ENCODE data around the gene ZFPL1. TPM values are rescaled to one million over a fixed set of nuclear protein-coding genes. Genes with fewer than 3 reads are reported as not detected.

Gene ZFPL1
- total RNA-seq, 1 donor from 2014 or later, result 14.7 TPM

DNA sequence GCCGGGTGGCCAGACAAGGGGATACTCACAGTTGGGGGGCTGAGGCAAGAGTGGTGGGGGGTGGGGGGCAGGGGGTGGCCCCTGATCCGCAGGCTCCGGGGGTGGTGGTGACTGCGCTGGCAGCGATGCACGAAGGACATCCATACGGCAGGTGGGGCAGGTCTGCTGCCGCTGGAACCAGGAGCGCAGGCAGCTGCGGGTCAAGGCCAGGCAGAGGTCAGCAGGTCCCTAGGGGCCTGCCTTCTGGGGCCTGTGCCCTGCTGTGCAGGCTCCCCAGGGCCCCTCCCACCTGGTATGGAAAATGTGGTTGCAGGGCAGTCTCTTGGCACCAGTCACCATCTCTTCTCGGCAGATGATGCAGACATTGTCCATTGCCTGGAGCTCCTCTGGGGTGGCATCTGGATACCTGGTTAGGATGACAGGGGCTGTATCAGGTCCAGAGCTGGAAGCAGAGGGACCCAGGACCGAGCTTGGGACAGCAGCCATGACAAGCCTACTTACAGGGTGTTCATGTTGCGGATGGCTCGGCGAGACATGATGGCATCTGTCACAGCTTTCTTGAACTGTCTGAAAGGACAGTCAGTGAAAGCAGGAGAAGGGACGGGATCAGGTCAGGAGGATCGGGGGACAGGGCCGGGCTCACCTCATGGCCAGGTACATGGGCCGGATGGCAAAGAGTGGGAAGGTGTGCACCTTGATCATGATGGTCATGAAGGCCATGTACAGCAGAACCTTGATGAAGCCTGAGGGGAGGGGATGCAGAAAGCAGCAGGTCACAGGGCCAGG, 46.8 kb downstream of the ZFPL1 start:
- no peak for DNase-seq

GRCh38 chr11:65131417-65131776, 47.4 kb downstream of the ZFPL1 start:
- DNase-seq, result no peak

DNA sequence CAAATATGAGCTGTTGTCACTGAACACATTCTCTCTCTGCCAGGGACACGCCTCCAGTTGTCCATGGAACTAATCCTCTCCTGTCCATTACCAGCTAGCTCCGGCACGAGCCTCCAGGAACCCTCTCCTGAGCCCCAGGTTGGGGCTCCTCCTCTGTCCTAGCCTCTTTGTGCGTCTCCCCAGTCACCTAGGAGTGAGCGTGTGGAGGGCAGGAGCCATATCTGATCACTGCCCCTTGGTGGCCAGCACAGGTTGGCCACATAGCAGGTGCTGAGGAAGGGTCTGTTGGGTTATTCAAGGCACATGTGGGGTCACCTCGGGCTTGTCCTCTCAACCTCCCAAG, 47.8 kb downstream of the ZFPL1 start:
- DNase-seq, result no peak

DNA sequence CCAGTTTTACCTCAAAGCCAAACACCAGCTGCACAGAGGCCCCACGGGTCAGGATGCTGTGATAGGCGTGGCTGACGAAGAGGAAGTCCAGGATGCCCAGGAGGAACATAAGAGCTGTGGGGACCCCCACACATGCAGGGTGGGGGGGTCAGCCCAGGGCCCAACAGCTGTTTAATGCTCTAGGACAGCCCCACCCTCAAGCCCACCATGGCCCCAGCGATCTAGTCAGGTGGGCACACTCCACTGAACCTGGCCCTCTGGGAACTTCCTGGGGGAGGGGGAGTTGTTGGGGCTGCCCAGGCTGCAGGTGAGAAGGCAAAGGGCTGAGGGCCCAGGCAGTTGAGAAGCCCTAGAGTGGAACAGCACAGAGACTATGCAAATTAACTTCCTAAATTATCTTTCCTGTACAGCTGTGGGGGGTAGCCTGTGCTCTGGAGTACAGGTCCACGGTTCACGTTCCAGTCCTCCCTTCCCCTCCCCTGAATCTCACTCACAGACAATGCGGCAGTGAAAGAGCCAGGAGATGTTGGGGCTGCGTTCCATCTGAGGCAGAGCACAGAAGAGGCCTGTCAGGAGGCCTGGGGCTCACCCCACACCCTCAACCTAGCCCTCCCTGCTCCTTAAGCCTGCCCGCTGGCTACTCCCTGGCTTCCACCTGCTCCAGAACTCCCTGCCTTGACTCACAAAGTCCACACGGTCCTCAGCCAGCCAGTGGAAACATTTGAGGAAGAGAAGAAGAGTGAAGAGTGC, 48.4 kb downstream of the ZFPL1 start:
- no peak for DNase-seq

- no peak for DNase-seq
Observed at GRCh38 chr11:65132988-65133700, 49.1 kb downstream of the ZFPL1 start.

GRCh38 chr11:65133724-65134123, 49.7 kb downstream of the ZFPL1 start:
- DNase-seq, result no peak

DNA sequence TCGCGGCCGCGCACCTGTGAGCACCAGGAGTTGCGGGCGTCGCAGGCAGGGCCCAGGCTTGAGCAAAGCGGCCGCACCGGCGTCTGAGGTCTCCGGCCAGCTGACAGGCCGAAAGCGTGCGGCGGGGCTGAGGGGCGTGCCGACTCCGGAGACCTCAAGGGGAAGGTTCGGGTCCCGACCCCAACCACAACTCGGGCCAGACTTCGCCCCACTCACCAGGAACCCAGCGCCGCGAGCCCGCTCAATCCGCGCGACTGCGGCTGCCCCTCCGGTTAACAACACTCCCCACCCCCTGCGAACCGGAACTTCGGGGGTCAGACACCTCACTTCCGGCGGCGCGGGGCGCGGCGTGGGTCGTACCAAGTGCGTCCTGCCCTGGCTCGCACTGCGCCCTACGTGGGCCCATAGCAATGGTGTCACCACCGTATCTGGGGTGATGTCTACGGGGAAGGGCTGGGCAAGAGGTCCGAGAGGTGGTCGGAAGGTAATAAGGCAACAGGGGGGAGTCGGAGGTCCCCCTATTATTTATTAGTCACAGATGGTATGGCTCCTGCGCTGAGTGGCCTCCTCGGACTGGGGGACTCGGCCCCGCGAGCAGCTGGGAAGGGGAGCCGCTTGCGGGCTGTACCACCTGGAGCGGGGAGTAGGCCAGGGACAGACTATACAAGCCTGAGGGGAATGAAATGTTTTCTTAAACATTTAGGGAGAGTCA, 50.4 kb downstream of the ZFPL1 start, which contains the start of gene SYVN1:
SYVN1 (minus strand) TSS at position 280 of the 712 bp plus-strand sequence. CDS start 918 bp downstream, outside the sequence.
- peak; percentile 82 for DNase-seq

GRCh38 chr11:65134952-65135632, 51.1 kb downstream of the ZFPL1 start:
- peak; percentile 84 for DNase-seq

DNA sequence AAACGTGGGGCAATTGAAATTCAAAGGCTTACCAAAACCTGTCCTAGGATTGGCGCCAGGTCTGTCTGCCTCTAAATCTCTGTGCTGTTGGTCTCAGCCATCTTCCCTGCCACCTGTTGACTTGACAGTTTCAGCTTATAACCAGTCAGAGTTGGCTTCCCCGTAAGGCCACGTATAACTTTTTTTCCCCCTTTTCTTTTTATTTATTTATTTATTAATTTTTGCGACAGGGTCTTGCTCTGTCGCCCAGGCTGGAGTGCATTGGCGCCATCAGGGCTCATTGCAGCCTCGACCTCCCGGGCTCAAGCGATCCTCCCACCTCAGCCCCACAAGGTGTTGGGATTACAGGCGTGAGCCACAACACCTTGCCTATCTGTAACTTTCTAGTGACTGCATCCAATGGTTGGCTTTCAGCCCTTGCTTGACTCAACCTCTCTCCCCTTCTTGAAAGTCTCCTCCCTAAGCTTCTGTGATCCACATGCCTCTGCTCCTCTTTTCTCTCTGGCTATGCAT, 51.7 kb downstream of the ZFPL1 start:
- DNase-seq, result no peak

DNA sequence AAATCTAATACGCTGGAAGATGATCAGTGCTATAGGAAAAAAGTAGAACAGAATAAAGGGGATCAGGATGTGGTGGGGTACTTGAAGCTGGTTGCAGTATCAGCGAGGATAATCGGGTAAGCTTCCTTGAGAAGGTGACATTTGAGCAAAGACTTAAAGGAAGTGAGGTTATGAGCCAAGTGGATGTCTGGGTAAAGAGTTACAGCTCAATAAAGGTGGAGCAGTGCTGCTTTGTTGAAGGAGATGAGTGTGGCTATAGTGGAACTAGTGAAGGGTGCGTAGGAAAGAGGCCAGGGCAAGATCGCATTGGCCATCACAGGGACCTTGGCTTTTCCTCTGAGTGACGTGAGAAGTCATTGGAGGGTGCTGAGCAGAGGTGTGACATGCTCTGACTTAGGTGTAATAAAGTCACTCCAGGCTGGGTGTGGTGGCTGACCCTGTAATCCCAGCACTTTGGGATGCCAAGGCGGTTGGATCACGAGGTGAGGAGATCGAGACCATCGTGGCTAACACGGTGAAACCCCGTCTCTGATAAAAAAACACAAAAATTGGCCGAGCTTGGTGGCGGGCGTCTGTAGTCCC, 52.6 kb downstream of the ZFPL1 start:
- DNase-seq, result no peak

Small RNA genes within 50 kb of the gene (small RNA-seq; reads per million reads assigned to genes)
- not detected for gene SNX15

Other genes starting within 250 kb of the ZFPL1 start
- gene CDC42BPG, start 239.6 kb upstream of the ZFPL1 start, total RNA-seq, result 0.16 TPM
- gene EHD1, start 205.6 kb upstream of the ZFPL1 start, total RNA-seq, result 22.9 TPM
- gene ATG2A, start 167.0 kb upstream of the ZFPL1 start, total RNA-seq, result 5.5 TPM
- gene PPP2R5B, start 159.5 kb upstream of the ZFPL1 start, total RNA-seq, result 22.8 TPM
- not detected for gene GPHA2, start 148.3 kb upstream of the ZFPL1 start, total RNA-seq
- not detected for gene MAJIN, start 112.1 kb upstream of the ZFPL1 start, total RNA-seq
- not detected for gene BATF2, start 87.3 kb upstream of the ZFPL1 start, total RNA-seq
- gene ARL2, start 70.1 kb upstream of the ZFPL1 start, total RNA-seq, result 31.2 TPM
- 19.0 TPM for gene SNX15, start 56.8 kb upstream of the ZFPL1 start, total RNA-seq
- 8.7 TPM for gene SAC3D1, start 43.0 kb upstream of the ZFPL1 start, total RNA-seq
- 2.3 TPM for gene NAALADL1, start 25.7 kb upstream of the ZFPL1 start, total RNA-seq
- 2.0 TPM for gene CDCA5, start 182 bp upstream of the ZFPL1 start, total RNA-seq
- 215 TPM for gene VPS51, start 12.0 kb downstream of the ZFPL1 start, total RNA-seq
- 54.3 TPM for gene TM7SF2, start 27.6 kb downstream of the ZFPL1 start, total RNA-seq
- 4.7 TPM for gene ZNHIT2, start 33.5 kb downstream of the ZFPL1 start, total RNA-seq
- 180 TPM for gene FAU, start 37.9 kb downstream of the ZFPL1 start, total RNA-seq
- 26.4 TPM for gene MRPL49, start 38.1 kb downstream of the ZFPL1 start, total RNA-seq
- 10.1 TPM for gene SYVN1, start 50.3 kb downstream of the ZFPL1 start, total RNA-seq
- gene SPDYC, start 86.0 kb downstream of the ZFPL1 start, total RNA-seq, result not detected
- gene CAPN1, start 97.7 kb downstream of the ZFPL1 start, total RNA-seq, result 56.5 TPM
- gene POLA2, start 177.7 kb downstream of the ZFPL1 start, total RNA-seq, result 0.94 TPM
- gene CDC42EP2, start 230.6 kb downstream of the ZFPL1 start, total RNA-seq, result 9.0 TPM
- 21.7 TPM for gene DPF2, start 249.6 kb downstream of the ZFPL1 start, total RNA-seq

Measured in occipital lobe (tissue), 3 donors.